PC-3 (cell line): ENCODE results near the gene DMD.

Experiments used
- CTCF ChIP-seq: fragments of 300-600 bp; sonication (generic); conservative IDR thresholded peaks from 2 replicates; pipeline ENCODE4 v1.5.1; 2017; ENCODE audit warnings: antibody characterized with exemption, low read depth, mild to moderate bottlenecking, low read length
- EZH2 ChIP-seq: fragments of 300-600 bp; sonication (generic); IDR thresholded peaks from one replicate; pipeline ENCODE4 v1.6.1; 2017; ENCODE audit warnings: antibody characterized with exemption, mild to moderate bottlenecking, low read length; ENCODE audit not compliant: unreplicated experiment
- EZH2phosphoT487 ChIP-seq: fragments of 300-600 bp; sonication (generic); IDR thresholded peaks from 2 replicates; pipeline ENCODE4 v1.6.1; 2018; ENCODE audit warnings: mild to moderate bottlenecking, antibody characterized with exemption, low read length, borderline replicate concordance

- TF ChIP-seq CTCF (no peak), EZH2phosphoT487 (no peak), EZH2 (no peak)
Observed at GRCh38 chrX:31543634-31544033, 1667.7 kb downstream of the DMD start.
